Stimulated activated CD4-positive, alpha-beta T cell treated with anti-CD3 and anti-CD28 coated beads, Interleukin-2, amount 100 ng/mL, for 24 hours (primary cell): Measurements from ENCODE around the gene RORC.
"Not testable (repeated sequence)": the region's sequence is repeated elsewhere in the genome, so short reads cannot be mapped to it uniquely, and the experiment has no call there.

Experiments used
- DNase-seq, 2 donors: peaks; one replicate each; pipeline ENCODE4 v3.0.0-alpha.2; 2020

Gene RORC

GRCh38 chr1:151803915-151804314 is 27.7 kb downstream of the RORC start:
- no peak for DNase-seq

- no peak for DNase-seq
Observed at GRCh38 chr1:151803164-151803563, 28.4 kb downstream of the RORC start.

GRCh38 chr1:151802372-151802771 is 29.2 kb downstream of the RORC start:
- no peak for DNase-seq

GRCh38 chr1:151801846-151802245 is 29.8 kb downstream of the RORC start:
- DNase-seq: no peak

- DNase-seq: no peak
Observed at GRCh38 chr1:151801310-151801820, 30.2 kb downstream of the RORC start.

- no peak for DNase-seq
Observed at GRCh38 chr1:151800830-151801229, 30.8 kb downstream of the RORC start.

- no peak for DNase-seq
Observed at GRCh38 chr1:151799179-151800022, 32.2 kb downstream of the RORC start.

GRCh38 chr1:151798571-151798970 is 33.0 kb downstream of the RORC start:
- DNase-seq: no peak

- peak in 1 of 2 donors; percentile 9 for DNase-seq
Observed at GRCh38 chr1:151790940-151791651, 40.5 kb downstream of the RORC start.

- DNase-seq: peak; percentile 98 to 99
Observed at GRCh38 chr1:151790071-151790939, 41.3 kb downstream of the RORC start, which contains the start of gene TDRKH. TDRKH (minus strand) TSS chr1:151790500; CDS start chr1:151783022, 7,478 bp downstream.

- DNase-seq: no peak
Observed at GRCh38 chr1:151787689-151788088, 43.9 kb downstream of the RORC start.

- no peak for DNase-seq
Observed at GRCh38 chr1:151783796-151784195, 47.8 kb downstream of the RORC start.

- no peak for DNase-seq
Observed at GRCh38 chr1:151782741-151783140, 48.9 kb downstream of the RORC start.

GRCh38 chr1:151782026-151782425 is 49.6 kb downstream of the RORC start:
- DNase-seq: not testable (repeated sequence)

GRCh38 chr1:151780736-151781135 is 50.9 kb downstream of the RORC start:
- not testable (repeated sequence) for DNase-seq

GRCh38 chr1:151779852-151780251 is 51.8 kb downstream of the RORC start:
- DNase-seq: no peak

GRCh38 chr1:151777317-151777716 is 54.3 kb downstream of the RORC start:
- DNase-seq: no peak

- no peak for DNase-seq
Observed at GRCh38 chr1:151776665-151777062, 54.9 kb downstream of the RORC start.

GRCh38 chr1:151775894-151776664 is 55.5 kb downstream of the RORC start:
- DNase-seq: no peak

- DNase-seq: no peak
Observed at GRCh38 chr1:151774256-151774922, 57.2 kb downstream of the RORC start.

- no peak for DNase-seq
Observed at GRCh38 chr1:151773702-151774101, 57.9 kb downstream of the RORC start.
